Measurements from ENCODE around the gene RASAL3.

The RASAL3 gene

DNA sequence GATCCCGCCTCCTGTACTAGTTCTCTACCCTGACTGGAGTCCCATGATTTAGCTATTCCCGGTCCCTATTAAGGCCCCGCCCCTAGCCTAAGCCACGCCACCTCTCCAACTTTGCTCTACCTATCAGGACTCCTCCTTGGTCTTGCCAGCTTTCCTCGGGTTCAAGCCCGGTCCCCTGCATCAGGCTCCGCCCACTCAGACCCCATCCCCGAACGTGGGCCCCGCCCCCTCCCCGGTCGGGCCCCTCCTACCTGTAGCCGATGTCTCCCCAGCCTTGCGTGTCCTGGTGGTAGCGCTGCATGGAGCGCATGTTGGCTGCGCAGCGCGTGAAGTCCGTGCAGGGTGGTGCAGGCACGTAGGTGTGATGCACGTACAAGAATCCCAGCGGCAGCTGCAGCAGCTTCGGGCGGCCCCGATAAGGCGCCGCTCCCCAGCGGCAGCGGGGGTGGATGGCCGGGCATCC lies 7.3 kb upstream of the RASAL3 start:
- no peak for DNase-seq

DNA sequence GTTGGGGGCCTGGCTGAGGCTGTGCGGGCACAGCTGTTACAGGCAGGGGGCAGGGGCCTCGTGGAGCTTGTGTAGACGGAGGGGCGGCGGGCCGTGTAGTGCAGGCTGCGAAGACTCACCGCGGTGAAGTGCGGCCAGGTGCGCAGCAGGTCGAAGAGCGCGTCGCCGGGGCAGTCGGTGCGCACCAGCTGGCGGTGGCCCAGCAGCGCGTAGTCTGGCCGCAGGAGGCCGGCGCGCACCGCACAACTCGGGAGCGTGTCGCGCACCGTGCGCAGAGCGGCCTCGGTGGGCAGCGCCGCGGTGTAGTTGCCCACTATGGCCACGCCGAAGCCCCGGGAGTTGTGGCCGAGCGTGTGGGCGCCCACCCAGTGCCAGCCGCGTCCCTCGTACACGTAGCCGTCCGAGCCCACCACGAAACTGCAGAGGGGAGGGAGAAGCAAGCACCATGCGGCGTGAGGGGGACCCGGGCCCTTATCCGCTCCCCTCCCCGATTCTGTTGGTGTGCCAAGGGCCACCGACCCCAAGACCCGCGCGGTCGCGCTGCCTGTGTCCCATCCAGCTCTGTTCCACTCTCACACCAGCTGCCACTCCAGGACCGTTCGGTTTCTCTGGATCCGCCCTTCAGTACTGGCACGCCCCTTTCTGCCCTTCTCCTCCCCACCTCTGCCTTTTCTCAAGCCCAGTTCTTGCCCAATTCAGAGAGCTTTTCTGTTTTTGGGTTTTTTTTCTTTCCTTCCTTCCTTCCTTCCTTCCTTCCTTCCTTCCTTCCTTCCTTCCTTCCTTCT lies 5.4 kb upstream of the RASAL3 start:
- DNase-seq, result no peak

DNA sequence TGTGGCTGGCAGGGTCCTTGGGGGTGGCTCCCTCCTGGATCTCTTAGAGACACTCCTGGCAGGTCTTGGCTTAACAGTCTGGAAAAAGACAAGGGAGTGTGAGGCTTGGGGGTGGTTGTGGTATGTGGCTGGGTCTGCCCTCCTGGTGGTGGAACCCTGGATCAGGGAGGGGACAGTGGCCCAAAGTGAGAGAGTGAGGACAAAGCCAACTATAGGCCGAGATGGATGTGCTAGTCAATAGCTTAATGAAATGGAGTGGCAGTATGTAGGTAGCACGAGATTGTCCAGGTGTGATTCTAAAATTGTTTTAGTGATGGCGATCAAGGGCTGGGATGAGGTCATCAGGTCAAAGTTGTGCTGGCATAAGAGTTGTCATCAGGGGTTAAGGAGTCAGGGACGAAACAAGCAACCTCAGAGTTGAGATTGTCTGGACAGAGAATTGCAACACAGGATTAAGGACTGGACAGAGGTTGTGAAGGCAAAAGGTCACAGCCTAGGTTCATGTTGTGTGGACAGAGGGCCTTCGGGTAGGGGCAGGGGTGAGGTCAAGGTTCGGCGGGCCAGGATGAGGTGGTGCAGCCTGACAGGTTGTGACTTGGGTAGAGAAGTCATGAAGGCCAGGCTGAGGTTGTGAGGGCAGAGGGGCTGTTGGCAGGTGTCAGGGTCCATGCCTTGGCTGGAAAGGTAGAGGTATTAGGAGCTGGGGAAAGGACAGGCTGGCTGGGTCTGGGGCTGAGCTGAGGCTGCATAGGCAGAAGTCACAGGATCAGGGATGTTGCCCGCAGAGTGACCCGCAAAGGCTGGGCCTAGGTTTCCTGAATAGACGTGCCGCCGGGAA lies 4.5 kb upstream of the RASAL3 start:
- DNase-seq, result no peak

DNA sequence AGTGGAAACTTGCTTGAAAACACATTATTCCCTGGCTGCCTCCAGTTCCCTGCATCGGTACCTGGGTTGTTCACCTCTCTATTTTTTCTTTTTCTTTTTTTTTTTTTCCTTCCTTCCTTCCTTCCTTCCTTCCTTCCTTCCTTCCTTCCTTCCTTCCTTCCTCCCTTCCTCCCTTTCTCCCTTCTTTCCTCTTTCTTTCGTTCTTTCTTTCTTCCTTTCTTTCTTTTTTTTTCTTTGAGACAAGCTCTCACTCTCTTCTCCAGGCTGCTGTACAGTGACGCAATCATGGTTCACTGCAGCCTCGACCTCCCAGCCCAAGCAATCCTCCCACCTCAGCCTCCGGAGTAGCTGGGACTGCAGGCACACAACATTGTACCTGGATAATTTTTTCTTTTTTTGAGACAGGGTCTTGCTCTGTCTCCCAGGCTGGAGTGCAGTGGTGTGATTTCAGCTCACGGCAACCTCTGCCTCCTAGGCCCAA lies 3.4 kb upstream of the RASAL3 start:
- DNase-seq, result no peak

DNA sequence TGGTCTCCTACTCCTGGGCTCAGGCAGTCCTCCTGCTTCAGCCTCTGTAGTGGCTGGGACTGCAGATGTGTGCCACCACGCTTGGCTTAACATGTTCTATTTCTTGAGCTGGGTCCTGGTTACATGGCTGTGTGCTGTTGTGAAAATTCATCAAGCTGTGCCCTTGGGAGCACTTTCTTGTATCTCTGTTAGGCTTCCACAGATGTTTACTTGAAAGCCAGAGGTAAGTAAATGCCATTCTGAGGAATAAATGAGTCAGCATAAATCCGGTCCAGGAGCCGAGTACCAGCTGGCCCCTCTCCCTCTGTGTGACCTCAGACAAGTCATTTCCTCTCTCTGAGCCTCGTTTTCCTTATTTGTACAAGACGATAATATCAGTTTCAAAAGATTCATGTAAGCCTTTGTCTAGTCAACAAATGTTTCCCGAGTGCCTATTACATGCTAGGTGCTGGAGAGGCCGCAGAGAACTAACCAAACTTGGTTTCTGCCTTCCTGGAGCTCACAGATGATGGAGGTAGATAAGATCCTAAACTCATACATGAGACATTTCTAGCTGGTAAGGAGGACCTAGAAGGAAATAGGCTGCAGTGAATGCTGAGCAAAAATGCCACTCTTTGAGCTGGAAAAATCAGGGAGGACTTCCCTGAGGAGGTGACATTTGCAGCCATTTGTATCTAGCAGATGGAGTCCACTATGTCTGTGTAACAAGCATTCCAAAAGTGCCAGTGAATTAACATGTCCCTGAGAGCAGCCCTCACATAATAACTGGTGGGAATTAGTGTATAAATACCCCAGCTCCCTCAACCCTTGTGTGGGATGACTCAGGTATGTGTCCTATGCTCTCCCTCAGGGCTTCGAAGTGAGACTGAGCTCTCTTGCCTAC lies 2.7 kb upstream of the RASAL3 start:
- DNase-seq, result peak; percentile 70

DNA sequence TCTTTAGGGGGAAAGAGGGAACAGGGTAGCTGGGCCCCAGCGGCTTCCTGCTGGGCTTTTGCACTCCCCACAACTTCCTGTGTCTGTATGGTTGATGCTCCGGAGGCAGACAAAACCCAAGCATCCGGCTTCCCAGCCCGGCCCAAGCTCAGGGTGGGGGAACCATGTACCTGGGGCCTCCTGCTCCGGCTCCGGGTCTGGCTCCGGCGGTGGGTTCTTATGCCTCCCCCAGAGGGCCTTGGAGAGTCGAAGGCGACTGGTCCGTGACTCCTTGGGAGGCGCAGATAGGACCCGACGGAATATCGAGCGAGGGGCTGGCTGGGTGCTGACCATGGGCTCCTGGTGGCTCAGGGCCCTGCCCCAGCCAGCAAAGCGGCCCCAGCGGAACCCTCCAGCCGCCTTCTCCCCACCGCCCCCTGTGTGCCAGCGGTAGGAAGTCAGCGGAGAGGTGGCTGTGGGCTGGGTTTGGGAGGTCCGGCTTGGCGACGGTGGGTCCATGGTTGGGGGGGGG lies 428 bp downstream of the RASAL3 start:
- peak; percentile 84 for DNase-seq

DNA sequence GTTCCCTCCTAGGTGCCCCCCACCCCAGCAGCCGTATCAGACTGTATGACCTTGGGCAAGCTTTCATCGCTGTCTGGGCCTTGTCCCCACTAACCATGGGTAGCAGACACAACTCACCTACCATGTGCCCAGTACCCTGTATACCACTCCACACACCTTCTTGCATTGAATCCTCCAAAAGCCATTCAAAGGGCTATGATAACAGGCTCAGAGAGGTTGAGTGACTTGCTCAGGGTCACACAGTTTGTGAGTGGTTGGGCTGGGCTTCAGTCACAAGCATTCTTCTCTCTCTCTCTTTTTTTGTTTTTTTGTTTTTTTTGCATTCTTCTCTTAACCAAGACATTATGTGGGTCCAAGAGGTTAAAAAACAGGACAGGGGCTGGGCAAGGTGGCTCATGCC lies 2.6 kb downstream of the RASAL3 start:
- DNase-seq, result no peak

DNA sequence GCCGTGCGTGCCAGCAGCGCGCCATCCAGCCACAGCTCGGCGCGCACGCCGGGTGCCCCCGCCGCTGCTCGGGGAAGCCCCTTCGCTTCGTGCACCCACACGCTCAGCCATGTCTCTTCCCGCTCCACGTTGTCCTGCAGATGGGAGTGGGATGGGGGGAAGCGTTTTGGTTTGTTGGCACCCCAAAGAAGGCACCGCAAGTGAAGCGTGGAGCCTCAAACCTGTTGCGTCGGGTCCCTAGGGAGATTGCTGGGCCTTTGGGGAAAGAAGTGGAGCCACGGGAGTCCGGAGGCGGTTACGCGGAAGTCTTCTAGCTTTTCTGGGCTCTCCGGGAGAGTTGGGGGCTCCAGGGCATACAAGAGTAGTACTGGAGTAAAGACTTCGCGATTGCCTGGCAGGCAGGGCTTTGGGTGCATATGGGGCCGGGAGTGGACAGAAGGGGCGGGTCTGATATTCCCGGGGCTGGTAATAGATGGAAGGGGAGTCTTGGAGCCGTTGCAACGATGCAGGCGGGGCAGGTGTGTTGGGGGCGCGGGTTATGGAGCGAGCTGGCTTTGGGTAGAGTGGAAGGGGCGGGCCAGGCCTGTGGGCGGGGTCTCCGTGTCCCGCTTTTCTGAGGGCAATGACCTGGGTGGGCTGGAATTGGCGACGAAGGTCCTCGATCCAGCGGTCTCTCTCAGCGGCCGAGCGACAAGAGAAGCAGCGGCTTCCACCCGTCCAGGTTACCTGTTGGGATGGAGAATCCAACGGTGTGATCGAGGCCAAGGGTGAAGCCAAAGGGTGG lies 6.5 kb downstream of the RASAL3 start:
- no peak for DNase-seq

DNA sequence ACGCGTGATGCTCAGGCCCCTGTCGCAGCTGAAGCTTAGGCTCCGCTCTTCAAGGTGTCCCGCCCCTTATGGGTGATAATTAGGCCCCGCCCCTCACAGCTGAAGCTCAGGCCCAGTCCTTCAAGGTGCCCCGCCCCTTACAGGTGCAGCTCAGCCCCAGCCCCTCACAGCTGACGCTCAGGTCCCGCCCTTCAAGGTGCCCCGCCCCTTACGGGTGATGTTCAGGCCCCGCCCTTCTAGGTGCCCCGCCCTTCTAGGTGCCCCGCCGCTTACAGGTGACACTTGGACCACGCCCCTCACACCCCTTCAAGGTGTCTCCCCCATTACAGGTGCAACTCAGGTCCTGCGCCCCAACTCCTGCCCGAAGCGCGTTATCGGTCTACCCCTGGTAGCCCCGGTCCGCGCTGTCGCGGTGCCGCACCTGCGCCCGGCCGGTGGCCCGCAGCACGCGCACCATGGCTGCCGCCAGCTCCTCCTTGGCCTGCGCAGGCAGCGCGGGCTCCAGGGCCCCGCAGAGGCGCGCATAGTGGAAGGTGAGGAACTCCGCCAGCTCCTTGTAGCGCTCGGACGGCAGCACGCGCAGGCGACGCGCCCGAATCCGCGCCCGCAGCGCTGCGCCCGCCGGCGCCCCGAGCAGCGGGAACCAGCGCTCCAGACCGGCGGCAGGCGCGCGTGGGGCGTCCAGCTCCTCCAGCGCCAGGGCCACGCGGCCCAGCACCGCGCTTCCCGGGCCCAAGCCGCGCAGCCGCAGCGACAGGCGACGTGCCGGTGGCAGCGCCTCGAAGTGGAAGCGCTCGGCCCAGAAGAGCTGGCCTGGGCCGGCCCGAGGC lies 7.3 kb downstream of the RASAL3 start:
- DNase-seq, result no peak

DNA sequence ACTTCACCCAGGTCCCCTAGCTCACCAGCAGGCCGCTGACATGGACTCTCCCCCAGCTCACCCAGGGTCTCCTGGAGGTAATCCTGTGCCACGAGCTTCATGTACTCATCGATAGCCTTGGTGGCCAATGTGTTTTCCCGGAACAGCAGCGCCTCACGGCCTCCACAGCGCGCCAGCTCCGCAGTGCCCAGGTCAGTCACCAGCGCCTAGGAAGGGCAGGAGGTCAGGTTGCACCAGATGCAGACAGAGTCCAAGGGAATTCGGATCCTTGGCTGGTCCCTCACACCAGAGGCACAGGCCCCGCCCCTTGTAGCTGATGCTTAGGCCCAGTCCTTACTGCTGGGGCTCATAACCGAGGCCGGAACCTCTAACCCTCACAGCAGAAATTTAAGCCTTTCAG lies 7.9 kb downstream of the RASAL3 start:
- no peak for DNase-seq

DNA sequence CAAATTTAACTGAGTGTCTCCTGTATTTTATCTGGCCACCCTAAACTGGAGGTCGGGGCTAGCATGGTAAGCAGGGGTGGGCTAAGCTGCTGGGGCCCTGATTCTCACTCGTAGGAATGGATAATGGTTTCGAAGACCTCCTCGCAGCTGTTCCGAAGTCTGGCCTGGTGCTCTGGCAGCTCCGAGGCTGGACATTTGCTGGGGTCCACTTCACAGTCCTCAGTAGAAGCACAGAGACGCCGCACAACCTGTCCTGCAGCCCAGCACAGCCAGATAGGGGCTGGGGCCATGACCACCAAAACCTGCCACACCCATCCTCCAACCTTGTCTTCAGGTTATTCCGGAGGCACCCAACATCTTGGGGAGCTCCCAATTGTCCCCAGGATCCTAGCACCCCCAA lies 8.3 kb downstream of the RASAL3 start:
- no peak for DNase-seq

DNA sequence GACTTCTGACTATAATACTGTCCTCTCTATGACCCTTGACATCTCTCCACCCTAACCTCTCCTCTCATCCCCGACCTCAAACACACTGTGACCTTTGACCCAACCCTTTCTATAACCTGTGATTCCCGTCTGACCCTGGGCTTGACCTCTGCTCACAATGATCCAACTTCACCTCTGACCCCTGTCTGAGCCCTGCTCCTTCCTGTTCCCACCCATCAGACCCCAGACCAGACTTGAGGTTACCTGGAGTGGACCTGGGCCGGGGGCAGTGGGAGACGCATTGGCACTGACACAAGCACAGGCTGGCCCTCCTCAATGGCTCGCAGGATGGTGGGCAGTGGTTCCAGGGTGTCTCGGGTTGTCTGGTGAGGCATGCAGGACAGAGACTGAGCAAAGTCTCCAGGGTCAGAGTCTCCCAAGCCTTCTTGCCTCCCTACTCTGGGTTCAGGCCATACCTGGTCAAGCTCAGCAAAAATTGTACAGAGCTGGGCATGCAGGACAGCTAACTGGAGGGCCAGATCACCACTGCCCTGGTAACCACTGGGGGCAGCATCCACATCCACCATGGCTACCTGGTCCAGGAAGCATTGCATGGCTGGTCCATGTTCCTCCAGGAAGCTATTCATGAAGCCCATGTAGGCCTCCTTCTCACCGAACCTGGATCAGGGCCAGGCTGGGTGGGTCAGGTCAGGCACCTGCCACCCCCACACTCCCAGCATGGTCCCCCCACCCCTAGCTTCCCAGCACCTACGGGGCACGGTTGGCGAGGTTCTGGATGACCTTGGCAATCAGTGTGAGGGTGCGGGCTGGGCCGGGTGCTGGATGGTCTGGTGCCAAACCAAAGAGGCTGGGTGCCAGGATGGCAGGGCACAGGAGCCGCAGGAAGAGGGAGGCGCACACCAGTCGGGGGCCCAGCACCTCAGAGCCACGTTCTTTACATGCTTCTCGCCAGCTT lies 10.2 kb downstream of the RASAL3 start:
- DNase-seq, result no peak

DNA sequence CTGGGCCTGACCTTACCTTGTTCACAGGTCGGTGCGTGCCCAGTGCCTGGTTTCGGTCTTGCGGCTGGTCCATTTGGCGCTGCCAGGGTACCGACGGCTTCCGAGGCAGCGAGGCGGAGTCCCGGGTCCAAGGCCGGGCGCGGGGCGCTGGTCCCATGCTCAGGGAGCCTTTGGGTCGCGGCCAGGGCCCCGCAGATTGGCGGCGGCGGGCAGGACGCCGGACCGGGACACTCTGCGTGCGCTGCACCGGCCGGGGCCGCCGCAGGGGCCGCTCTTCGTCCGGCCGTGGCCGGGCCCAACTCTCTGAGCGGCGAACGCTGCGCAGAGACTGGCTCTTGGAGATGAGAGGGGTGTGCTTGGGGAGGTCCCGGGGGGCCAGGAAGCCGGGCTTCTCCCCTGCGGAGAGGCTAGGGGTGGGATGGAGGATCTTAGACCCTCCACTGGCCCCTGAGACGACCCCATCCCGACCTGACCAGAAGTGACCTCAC lies 11.2 kb downstream of the RASAL3 start:
- no peak for DNase-seq

DNA sequence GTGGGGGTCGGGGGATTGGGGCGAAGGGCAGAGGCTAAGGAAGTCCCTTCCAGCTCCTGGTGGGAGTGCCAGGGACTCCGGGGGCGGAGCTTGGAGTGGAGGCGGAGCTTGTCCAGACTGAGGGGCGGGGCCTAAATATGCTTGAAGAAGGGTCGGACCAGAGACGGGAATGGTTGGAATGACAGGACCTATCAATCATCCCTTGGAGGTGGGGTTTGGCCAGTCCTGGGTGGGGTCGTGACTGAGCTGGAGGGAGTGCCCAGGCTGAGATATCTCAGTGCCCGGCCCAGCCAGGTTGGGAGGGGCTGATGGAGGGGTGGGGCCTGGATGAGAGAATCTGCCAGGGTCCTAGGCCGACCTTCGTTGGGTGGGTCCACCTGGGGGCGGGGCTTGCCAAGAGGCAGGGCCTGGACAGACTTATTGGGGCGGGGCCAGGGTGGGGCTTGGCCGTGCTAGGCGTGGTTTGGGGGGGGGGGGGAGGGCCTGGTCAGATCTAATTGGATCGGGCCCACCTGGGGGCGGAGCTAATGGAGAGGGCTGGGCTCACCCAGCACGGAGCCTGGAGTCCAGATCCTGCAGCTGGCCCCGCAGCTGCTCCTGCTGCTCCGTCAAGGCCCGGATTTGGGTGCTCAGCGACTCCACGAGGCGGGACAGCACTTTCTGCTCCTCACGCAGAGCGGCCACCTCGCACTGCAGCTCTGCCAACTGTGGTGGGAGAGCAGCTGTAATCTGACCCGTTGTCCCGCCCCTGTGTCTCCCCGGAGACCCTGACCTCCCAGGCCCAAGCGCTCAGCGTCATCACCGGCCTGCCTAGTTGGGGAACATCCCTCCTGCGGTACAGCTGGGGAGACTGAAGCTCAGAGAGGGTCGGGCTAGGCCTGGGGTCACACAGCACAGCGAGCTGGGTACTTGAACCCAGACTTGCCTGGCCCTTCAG lies 12.0 kb downstream of the RASAL3 start:
- DNase-seq, result peak; percentile 66

DNA sequence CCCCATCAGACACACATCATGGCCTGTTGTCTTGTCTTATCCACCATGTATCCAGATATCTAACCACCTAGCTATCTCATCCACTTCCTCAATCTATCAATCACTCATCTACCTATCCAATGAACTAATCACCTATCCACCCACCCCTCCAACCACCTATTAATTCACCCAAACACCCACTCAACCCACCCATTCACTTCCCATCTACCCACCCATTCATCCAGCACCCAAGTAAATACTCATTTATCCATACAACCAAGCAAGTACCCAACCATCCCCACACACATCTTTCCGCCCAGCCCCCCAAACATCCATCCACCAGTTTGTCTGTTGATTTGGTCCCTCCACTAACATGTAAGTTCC lies 13.8 kb downstream of the RASAL3 start:
- no peak for DNase-seq

DNA sequence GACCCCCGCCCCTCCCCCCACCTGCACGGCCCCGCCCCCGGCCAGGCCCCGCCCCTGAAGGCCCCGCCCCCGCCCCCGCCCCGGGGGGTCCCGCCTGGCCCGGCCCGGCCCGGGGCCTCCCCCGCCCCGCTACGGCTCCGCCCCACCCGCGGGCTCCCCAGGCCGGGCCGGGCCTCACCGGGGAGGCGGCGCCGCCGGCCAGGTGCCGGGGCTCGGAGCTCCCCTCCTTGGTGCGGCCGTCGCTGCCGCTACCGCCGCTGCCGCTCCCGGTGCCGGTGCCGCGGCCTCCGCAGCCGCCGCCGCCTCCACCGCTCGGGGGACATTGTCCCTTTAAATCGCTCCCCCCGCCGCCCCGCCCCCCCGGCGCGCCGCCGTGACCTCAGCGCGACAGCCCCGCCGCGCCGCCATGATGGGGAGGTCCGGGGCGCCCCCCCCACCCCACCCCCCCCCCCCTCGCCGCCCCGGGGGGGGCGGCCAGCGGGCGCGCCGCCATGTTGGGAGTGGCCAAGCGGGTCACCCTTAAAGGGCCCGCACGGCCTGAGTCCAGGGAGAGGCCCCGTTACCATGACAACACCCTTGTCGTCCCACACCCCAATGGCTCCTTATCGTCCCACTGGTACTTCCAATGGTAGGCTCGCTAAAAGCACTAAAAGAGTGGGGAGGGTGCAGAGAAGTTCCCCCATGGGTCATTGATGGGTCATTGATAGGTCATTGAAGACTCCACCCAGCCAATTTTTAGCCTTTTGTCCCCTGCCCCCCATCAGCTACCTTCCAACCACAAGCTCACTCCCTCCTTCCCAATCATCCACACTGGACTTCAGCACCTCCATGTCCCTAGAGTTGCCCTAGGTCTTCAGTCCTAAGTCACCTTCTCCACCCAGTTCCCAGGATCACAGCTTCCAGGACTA lies 14.5 kb downstream of the RASAL3 start, which contains the start of gene WIZ:
TSS of gene WIZ (minus strand) at position 337 of the 908 bp plus-strand sequence. CDS start 1,649 bp downstream, outside the sequence.
- DNase-seq, result peak; percentile 91

All from activated CD8-positive, alpha-beta memory T cell treated with anti-CD3 and anti-CD28 coated beads, Interleukin-2, amount 50 U/mL, for 48 hours (primary cell).